ENCODE results near the gene HYAL2.
A peak's percentile ranks its signal among the peaks of the same experiment; 100 is the strongest.
"Not testable (repeated sequence)": the region's sequence is repeated elsewhere in the genome, so short reads cannot be mapped to it uniquely, and the experiment has no call there.

The HYAL2 gene

DNA sequence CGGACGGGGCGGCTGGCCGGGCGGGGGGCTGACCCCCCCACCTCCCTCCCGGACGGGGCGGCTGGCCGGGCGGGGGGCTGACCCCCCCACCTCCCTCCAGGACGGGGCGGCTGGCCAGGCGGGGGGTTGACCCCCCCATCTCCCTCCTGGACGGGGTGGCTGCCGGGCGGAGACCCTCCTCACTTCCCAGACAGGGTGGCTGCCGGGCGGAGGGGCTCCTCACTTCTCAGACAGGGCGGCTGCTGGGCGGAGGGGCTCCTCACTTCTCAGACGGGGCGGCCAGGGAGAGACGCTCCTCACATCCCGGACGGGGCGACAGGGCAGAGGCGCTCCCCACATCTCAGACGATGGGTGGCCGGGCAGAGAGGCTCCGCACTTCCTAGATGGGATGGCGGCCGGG lies 10.5 kb downstream of the HYAL2 start:
- not testable (repeated sequence) for DNase-seq (ENCODE audit: low spot score)

GRCh38 chr3:50304601-50305000 lies 17.9 kb downstream of the HYAL2 start:
- no peak for DNase-seq (ENCODE audit: low spot score)

- no peak for DNase-seq (ENCODE audit: low spot score)
Measured at GRCh38 chr3:50303013-50303815, 19.3 kb downstream of the HYAL2 start, which contains the start of gene HYAL1. Gene HYAL1 (minus strand): TSS chr3:50303574. CDS start chr3:50302956, 618 bp downstream.

GRCh38 chr3:50302095-50303012 lies 20.2 kb downstream of the HYAL2 start:
- DNase-seq (ENCODE audit: low spot score): no peak

DNA sequence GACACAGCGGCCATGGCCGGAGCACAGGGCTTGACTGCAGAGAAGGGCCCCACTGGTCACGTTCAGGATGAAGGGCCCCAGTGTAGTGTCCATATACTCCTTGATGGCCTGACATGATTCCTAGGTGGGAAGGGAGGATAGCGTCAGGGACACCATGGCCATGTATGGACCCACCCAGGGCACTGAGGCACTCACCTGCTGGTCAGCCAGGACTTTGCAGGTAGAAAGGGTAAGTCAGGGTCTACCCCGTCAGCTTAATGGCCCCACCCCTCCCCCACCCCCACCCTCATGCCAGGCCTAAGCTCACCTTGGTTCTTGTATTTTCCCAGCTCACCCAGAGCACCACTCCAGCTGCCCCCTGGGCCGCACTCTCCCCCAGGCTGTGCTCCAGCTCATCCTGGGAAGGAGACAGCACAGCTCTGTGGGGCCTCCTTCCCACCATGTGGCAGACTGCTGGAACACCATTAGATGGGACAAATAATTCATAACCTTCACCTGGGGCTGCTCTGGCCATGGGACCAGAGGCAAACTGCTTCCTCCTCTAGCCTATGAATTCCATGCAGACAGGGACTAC lies 21.8 kb downstream of the HYAL2 start:
- DNase-seq (ENCODE audit: low spot score): no peak

GRCh38 chr3:50299929-50300680 lies 22.4 kb downstream of the HYAL2 start:
- peak; percentile 30 for DNase-seq (ENCODE audit: low spot score)

DNA sequence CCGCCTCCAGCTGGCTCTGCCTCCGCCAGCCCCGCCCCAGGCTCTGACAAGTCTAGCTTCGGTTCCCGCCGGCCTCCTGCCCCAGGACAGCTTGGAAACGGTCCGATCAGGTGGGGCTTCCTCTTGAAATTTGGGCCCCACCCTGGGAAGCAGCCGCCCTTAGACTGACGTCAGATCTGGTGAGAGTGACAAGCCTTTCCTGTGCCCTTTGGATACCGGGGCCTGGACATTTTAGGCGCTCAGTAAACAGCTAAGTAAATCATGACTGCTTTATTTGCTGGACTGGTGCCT lies 23.0 kb downstream of the HYAL2 start:
- no peak for DNase-seq (ENCODE audit: low spot score)

GRCh38 chr3:50298836-50299637 lies 23.5 kb downstream of the HYAL2 start, which contains the start of the genes HYAL3 and NAA80:
Gene HYAL3 (minus strand): TSS chr3:50299405. CDS start chr3:50295602, 3,803 bp downstream.
Gene NAA80 (minus strand): TSS chr3:50299405. CDS start chr3:50297463, 1,942 bp downstream.
- DNase-seq (ENCODE audit: low spot score): peak; percentile 100

DNA sequence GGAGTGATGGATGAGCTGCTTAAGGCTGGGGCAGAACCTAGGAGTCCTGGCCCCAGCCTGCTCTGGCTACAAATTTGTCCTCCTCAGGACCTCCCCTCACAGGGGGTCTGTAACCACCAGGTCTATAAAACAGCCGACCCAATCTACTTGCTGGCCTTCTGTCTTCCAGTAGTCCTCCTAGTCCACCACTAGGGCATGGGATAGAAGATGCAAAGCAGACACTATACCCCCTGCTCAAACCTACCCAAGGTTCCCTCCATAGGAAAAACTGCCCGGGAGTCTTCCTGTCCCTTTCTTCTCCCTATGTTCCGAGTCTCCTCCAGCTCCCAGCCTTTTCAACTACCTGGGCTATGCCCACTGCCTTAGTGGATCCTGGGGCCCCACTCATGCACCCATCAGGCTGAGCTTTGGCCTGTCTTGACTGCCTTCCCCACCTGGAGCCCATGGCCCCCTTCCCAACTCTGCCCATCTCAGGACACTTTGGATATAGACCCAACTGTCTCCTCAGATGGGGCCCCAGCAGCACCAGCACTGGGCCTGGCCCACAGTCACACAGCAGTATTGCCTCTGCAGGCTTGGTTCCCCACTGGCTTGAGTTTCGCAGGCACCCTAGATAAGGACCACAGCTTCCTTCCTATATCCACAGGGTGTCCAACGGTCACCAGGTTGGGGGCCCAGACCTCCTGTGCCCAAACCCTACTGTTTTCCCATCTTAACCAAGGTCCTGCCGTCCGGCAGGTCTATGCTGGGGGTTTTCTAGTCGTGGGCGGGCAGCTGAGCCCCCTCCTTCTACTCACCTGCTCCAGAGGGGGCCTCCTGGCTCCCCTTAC lies 24.4 kb downstream of the HYAL2 start:
- no peak for DNase-seq (ENCODE audit: low spot score)

- DNase-seq (ENCODE audit: low spot score): no peak
Measured at GRCh38 chr3:50297384-50297775, 25.2 kb downstream of the HYAL2 start.

DNA sequence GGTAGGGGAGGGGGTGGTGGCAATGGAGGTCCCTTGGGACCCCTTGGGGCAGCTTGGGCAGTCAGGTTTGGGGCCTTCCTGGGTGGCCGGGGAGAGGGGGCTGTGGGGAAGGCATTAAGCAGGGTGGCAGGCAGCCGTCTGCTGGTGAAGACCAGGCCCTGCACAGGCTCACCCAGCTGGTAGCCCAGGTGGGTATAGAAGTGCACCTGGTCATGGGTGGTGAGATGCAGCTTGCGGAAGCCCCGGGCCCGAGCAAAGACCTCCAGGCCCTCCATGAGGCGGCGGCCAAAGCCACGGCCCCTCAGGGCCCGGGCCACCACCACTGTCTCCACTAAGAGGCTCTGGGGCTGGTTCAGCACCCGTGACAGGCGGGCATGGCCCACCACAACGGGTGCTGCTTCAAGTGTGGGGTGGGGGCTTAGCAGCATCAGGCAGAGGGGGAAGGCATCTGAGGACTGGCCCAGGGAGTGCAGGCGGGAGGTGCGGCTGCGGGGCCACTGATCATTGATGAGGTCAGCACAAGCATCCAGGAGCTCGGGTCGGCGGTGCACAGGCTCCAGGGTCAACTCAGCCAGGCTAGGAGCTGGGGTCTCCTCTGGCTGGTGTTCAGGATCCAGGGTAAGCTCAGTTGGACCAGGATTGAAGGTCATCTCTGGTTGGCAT lies 25.7 kb downstream of the HYAL2 start:
- no peak for DNase-seq (ENCODE audit: low spot score)

DNA sequence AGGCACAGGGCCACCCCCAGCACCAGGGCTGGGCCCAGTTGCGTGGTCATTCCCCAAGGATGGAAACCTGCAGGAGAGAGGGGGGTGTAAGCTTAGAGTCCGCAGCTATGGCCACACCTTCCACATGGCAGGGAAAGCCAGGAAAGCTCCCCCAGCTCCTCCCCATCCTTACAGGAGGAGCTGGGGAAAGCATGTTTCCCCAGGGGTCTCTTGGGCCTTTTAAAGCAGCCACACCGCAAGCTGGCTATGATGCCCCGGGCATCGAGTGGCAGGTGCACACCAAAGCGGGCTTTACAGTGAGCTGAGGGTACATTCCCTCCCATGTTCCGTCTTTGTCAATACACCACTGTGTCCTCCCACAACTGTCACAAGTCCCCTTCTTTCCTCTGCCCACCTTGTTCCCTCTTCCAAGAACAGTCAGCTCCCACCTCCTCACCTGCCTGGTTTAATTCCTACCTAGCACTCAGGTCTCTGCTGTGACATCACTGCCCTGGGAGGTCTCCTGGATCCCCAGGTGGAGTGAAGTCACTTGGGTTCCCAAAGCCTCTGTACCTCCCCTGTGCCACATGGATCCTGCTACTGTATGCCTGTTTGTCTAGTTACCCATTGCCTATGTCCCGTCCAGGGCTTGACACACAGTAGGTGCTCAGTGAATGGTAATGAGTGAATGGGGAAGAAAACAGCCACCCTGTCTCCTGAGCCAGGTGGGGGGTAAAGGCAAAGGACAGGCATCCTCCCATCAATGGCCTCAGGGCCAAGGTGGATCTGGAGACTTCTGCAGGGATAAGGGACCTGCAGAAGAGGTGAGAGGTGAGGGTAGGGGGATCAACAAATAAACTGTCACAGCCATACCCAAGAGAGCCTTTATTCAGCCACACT lies 26.8 kb downstream of the HYAL2 start:
- no peak for DNase-seq (ENCODE audit: low spot score)

DNA sequence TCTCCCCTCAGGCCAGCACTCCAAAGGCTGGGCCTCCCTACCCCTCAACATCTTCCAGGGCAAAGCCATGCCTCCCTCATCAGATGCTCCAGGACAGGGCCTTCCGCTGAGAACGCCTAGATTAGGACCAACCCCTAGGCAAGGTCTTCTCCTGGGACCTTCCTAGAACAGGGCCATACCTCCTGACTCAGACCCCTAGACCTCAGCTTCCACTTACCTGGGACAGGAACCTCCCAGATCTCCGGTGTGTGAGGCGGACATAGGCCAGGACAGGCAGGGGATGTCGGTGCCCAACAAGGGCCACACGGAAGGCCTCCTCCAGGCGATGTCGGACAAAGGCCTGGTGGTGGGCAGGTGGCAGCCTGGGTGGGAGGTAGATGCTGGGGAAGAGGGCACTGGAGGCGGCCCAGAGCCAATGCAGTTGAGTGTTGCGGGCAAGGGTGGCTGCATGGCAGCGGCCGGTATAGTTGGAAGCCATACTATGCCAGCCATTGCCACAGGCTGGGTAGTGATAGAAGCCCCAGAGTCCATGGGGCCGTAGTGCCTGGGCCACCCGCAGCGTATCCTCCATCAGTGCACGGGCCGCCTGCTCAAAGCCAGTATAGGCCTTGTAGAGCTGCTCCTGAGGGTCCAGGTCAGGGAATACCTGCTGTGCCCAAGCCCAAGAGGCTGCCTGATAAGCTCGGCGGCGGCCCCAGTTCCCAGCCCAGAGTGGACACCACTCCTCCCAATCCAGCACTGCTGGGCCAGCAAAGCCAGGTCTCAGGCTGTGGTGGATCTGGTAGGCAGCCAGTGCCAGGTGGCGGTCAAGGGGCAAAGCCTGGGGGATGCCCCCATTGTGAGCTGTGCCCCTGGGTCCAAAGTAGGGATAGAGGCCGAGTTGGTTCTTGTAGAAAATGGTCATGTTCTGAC lies 27.8 kb downstream of the HYAL2 start:
- no peak for DNase-seq (ENCODE audit: low spot score)

GRCh38 chr3:50294089-50294488 lies 28.5 kb downstream of the HYAL2 start:
- DNase-seq (ENCODE audit: low spot score): no peak

DNA sequence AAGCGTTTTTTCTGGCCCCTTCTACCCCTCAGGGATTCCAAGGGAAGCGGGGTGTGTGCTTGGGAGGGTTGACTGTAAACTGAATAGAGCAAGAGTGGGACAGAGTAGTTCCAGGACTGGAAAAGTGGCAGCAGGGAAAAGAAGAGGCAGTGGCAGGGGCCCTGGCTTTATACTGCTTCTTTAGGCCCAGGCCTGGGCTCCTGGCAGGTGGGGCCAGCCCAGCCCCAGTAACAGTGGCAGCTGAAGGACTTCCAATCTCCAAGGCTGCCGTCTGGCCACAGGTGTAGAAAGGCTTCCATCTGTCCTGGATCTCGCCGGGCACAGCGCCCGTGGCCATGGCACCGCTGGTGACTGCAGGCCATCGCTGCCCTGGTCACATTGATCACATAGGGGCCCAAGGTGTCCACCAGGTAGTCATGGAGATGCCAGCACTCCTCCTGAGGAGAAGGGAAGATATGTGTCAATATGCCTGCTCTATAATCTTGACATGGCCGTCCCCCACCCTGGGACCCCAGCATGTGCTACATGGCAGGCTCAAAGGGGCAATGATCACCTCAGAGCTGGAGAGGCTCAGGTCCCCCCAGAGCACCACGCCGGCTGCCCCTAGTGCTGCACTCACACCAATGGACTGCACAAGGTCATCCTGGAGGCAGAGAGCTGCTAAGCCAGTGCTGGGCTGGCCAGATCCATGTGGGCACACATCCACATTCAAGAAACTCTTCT lies 29.3 kb downstream of the HYAL2 start:
- DNase-seq (ENCODE audit: low spot score): no peak

DNA sequence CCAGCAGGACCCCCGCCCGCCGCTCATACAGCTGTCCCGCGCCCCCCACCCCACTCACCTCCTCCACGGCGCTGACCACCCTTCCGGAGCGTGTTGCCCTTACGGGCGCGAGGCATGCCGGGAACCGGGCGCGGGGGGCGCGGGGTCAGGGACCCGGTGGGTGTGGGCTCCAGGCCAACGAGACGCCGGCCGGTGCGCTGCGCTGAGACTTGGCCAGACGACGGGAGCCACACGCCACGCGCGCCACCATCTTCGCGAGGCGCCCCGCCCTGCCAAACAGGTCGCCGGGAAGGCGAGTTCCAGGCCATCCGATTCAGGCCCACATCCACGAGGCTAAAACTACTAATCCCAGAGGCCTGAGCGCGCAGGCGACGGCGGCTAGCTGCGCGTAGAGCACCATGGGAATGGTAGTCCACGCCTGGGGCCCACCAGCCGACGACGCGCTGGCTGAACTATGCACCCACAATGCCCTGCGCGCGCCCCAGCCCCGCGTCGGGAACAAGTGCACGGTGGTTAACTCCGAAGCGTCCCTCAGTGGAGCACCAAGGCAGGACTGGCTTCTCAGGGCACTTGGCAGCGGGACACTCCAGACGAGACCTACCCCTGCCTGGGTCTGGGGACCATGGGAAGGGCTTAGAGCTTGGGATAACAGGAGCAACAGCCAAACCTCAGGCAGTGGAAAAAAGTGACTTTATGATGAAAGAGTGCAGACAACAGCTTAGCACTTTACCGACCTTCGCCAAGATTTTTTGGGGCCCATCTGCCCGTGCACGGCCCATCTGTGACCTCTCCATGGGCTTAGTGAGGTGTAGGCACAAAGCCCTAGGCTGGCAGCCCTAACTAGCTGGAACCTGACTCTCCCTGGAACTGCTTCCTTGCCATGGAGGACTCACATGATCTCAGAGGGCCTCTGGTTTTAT lies 30.1 kb downstream of the HYAL2 start, which contains the start of gene IFRD2:
IFRD2 (minus strand) TSS at position 271 of the 920 bp plus-strand sequence; CDS start at position 116, 155 bp downstream.
- DNase-seq (ENCODE audit: low spot score): peak; percentile 99
